ENCODE results near the gene ENOX1.

DNA sequence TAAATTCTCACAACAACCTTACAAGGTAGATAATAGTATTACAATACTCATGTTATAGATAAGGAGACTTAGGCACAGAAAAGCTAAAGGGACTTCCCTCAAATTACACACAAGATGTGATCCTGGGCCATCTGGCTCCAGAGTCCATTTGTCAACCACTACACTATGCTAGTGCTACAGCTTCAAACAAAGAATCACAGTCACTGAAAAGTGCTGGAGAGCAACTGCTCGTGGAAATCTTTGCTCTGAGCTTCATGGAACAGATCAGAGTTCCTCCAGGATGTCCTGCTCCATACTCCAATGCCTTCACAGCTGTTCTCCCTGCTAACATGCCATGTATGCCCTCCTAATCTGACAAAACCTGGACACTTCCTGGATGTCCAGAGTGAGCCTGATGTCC, 271.2 kb downstream of the ENOX1 start:
- TF ChIP-seq, protein P1, sequence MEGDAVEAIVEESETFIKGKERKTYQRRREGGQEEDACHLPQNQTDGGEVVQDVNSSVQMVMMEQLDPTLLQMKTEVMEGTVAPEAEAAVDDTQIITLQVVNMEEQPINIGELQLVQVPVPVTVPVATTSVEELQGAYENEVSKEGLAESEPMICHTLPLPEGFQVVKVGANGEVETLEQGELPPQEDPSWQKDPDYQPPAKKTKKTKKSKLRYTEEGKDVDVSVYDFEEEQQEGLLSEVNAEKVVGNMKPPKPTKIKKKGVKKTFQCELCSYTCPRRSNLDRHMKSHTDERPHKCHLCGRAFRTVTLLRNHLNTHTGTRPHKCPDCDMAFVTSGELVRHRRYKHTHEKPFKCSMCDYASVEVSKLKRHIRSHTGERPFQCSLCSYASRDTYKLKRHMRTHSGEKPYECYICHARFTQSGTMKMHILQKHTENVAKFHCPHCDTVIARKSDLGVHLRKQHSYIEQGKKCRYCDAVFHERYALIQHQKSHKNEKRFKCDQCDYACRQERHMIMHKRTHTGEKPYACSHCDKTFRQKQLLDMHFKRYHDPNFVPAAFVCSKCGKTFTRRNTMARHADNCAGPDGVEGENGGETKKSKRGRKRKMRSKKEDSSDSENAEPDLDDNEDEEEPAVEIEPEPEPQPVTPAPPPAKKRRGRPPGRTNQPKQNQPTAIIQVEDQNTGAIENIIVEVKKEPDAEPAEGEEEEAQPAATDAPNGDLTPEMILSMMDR (IDR thresholded peaks at IDR 0.05) = no peak
- TF ChIP-seq POLR2A (IDR thresholded peaks at IDR 0.05) = no peak

All from testis (tissue), 2 donors.